HG03103 (cell line): Measurements from ENCODE around the gene CROT.
"Not testable (repeated sequence)": the region's sequence is repeated elsewhere in the genome, so short reads cannot be mapped to it uniquely, and the experiment has no call there.

ENCODE experiments used
- ATAC-seq: cut with Tn5 transposase; IDR thresholded peaks from one replicate; pipeline ENCODE4 v1.9.1; 2021; ENCODE audit warnings: low read depth; ENCODE audit not compliant: unreplicated experiment

Gene CROT, protein sequence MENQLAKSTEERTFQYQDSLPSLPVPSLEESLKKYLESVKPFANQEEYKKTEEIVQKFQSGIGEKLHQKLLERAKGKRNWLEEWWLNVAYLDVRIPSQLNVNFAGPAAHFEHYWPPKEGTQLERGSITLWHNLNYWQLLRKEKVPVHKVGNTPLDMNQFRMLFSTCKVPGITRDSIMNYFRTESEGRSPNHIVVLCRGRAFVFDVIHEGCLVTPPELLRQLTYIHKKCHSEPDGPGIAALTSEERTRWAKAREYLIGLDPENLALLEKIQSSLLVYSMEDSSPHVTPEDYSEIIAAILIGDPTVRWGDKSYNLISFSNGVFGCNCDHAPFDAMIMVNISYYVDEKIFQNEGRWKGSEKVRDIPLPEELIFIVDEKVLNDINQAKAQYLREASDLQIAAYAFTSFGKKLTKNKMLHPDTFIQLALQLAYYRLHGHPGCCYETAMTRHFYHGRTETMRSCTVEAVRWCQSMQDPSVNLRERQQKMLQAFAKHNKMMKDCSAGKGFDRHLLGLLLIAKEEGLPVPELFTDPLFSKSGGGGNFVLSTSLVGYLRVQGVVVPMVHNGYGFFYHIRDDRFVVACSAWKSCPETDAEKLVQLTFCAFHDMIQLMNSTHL

GRCh38 chr7:87345166-87345927, at the start of gene CROT:
Gene CROT (plus strand): TSS chr7:87345664. CDS start chr7:87349069, 3,405 bp downstream.
- peak; percentile 97 for ATAC-seq

DNA sequence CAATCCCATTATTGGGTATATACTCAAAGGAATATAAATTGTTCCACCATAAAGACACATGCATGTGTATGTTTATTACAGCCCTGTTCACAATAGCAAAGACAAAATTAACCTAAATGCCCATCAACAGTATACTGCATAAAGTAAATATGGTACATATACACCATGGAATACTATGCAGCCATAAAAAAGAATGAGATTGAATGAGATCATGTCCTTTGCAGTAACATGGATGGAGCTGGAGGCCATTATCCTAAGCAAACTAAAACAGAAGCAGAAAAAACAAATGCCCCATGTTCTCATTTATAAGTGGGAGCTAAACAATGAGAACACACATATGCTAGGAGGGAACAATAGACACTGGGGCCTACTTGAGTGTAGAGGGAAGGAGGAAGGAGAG, 44.7 kb upstream of the CROT start:
- no peak for ATAC-seq

DNA sequence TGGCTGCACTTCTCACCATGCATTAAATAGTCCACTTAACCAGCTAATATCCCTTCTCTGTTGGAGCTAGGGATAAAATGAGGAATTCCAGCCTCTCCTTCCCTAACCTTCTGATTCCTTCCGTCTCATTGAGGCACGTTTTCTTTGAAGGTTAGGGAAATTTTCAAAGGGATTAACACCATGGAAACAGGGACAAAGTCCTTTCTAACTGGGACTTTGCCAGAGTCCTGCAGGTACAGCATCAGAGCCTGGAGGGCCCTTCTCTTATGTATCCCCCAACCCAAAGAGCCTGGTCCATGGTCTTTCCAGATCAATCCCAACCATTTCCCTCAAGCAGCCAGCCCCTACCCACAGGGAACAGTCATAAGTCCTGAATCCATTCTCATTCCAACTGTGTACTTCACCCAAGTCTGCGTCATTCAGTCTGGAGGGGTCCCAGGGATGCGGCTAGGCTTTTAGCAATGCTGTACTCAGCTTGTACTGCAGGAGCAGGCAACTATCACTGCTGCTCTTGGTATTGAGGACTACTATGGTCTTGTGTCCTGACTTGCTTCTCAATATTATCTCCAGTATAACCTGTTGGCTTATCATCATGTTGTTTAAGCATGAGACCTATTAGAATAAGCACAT, 34.6 kb upstream of the CROT start:
- no peak for ATAC-seq

DNA sequence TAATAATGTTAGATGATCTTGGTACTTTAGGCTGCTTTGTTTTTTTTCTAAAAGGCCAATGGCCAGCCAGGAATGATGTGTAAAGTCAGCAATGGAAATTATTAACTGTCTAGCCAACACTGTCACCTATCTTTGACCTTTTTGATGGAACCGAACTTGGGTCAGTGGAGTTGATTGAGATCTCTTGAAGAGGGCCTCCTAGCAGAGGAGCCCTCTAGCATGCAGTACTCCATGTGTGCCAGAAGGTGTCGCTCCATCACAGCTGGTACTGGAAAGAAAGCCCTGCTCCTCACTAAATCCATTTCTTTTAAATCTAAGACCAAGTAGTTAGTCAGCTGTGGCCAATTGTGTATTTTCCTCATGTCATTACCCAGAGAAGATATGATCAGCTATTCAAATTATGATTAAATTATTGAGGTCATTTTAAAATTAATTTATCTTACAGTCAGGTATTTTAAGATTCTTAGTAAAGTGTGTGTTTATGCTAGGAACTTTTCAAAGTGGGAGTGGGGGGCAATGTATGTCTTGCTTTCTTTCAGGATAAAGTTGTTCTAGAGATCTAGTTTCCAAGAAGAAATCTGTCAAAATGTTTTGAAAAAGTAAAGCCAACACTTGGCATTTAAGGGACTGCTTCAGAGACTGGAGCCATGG, 33.1 kb upstream of the CROT start:
- ATAC-seq = peak; percentile 49

- ATAC-seq = peak; percentile 68
These were observed 29.3 kb upstream of the CROT start for GRCh38 chr7:87316097-87316700.

DNA sequence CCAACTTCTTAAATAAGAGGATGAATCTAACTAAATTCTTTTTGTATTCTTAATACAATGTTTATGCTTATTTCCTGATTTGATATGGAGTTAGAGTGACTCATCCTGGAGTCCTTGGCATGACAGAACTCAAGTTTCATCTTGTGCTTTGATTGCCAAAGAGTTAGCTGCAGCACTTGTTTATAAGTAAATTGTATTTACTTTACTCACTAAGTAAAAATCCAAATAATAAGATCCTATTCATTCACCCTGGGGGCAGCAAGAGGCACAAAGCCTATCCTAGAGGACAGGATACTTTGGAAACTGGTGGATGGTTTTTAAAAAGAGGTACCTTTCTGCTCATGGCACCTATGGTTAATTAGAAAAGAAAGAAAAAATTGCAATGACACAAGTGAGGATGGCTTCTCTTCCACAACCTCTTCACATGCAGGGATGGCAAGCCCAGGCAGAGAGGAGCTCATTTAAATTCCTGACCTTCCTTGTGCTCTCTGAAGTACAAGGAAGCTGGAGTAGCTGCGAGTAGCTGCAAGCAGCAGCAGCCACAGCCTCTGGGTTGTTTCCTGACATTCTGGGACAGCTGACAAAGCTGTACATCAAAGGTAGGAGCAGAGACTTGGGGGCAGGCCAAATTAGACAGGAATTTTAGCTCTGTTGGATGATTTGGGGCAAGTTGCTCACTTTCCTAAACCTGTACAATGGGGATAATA, 28.5 kb upstream of the CROT start:
- ATAC-seq = no peak

DNA sequence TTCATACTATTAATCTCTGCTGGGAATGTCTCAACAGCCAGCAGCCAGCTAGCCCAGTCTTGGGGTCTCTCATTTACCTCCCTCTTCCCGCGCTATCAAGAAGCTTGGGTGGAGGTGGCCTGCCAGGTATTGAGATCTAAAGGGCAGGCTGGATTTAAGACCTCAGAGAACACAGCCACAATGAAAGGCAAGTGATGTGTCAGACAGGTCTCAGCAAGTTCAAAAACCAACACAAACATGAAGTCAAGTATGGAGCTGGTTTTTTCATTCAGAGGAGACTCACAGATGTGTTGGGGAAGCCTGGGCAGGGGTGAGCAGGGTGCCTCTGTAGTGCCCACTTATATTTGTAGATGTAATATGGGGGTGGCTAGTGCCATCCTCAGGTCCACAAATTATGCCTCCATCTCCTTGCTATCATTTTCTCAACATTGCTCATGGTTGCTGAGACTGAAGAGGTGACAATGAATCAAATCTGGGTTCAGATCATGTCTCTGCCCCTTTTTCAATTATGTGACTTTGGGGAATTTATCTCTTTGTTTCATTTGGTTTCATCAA, 27.7 kb upstream of the CROT start:
- no peak for ATAC-seq

- ATAC-seq = no peak
These were observed 26.7 kb upstream of the CROT start for GRCh38 chr7:87318741-87319140.

DNA sequence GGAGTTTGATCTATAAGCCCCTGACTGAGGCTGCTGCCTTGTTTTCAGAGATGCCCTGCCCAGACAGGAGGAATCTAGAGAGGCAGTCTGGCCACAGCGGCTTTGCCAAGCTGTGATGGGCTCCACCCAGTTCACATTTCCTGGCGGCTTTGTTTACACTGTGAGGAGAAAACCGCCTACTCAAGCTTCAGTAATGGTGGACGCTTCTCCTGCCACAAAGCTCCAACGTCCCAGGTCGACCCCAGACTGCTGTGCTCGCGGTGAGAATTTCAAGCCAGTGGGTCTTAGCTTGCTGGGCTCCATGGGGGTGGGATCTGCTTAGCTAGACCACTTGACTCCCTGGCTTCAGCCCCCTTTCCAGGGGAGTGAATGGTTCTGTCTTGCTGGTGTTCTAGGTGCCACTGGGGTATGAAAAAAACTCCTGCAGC, 26.3 kb upstream of the CROT start:
- not testable (repeated sequence) for ATAC-seq

GRCh38 chr7:87322912-87323311, 22.6 kb upstream of the CROT start:
- no peak for ATAC-seq

- ATAC-seq = no peak
These were observed 19.7 kb upstream of the CROT start for GRCh38 chr7:87325576-87326370.

GRCh38 chr7:87328281-87328680, 17.2 kb upstream of the CROT start:
- ATAC-seq = no peak

GRCh38 chr7:87330316-87330715, 15.1 kb upstream of the CROT start:
- ATAC-seq = no peak

DNA sequence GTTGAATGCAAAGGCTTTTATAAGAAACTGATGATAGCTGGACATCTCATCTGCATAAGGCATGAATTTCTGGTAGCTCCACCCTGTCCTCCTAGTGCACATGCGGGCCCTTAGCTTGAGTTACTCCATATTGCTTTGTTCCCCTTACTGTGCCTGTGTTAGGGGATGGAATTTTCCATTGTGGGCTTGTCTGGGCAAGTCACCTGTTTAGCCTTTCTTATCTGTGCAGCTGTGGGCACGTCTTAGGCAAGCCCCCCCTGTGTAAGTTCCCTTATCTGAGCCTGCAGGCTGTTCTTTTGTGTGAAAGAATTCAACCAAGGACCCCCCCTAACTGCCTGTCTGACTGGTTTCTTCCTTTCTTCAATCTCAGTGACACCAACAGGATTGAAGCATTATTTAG, 14.5 kb upstream of the CROT start:
- no peak for ATAC-seq

GRCh38 chr7:87331687-87332252, 13.7 kb upstream of the CROT start:
- ATAC-seq = no peak

DNA sequence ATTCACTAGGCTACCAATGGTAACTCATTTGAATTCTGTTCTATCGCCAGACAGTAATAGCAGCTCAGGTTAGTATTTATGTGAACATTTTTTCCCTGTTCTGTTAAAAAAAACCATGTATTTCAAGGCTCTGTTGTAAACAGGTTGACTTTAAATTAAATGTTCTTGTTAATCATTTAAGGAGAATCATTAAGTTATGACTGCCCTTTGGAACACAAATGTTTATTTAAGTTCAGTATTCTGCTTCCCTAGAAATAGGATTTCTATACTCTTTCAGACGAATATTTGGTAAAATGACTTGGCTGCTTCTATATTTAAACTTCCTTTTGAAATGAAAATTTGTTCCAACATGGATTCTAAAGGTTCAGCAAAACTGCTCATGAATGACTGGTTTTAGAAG, 13.1 kb upstream of the CROT start:
- no peak for ATAC-seq

GRCh38 chr7:87336136-87336535, 9.3 kb upstream of the CROT start:
- no peak for ATAC-seq

DNA sequence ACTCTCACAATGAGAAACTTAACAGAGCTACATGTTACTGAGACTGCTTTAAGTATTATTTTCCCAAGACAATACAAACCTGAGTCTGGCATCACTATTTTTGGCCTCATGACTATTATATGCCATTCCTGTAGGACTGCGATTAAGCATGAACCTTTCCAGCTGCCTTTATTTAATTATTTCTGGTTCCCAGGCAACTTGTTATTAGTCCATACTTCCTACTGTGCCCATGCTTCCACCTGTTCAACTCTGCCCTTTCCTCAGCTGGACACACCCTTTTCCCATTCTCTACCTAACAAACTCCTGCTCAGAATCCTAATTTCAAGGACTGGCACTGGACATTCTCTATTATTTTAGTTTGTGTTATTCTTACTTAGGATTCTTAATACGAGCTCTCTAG, 8.1 kb upstream of the CROT start:
- ATAC-seq = no peak
